DMS153 treated with DMSO at 0.1 percent for 48 hours (cell line): ENCODE data around the gene AKAP13.
"Not testable (repeated sequence)": the region's sequence is repeated elsewhere in the genome, so short reads cannot be mapped to it uniquely, and the experiment has no call there.

Source experiments
- DNase-seq: peaks from one replicate; lab custom pipeline; 2025; ENCODE audit not compliant: unreplicated experiment; lab: John Stamatoyannopoulos, UW

The AKAP13 gene

GRCh38 chr15:85530079-85530478, 149.7 kb downstream of the AKAP13 start:
- DNase-seq = no peak

GRCh38 chr15:85531083-85531482, 150.7 kb downstream of the AKAP13 start:
- no peak for DNase-seq

DNA sequence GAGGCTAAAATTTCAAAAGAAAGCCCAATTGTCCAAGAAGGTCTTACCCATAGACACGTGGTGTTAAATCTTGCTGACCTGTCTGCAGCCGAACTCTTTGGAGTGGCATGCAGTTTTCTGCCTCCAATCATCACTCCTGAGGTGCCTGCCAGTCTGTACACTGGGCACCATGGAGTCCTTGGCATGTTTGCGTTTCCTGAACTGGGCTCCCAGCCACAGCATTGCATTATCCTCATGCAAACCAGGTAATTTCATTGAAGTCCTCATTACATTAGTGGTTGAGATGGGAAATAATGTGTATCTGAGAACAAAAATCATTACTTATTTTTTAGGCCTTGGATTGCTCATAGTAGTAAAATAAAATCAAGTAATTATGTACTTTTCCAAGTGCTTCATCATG, 152.3 kb downstream of the AKAP13 start:
- DNase-seq = no peak

GRCh38 chr15:85534031-85534430, 153.6 kb downstream of the AKAP13 start:
- DNase-seq = no peak

GRCh38 chr15:85535533-85536330, 155.3 kb downstream of the AKAP13 start:
- not testable (repeated sequence) for DNase-seq

DNA sequence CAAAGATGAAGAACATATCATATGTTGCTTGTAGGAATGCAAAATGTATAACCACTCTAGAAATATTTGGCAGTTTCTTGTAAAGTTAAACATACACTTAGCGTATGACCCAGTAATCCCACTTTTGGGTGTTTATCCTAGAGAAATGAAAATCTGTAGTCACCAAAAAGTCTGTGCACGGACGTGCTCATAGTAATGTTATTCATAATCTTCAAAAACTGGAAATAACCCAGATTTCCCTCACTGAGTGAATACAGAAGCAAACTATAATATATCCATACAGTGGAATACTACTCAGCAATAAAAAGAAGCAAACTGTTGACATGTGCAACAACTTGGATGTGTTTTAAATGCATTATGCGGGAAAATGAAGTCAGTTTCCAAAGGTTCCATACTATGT, 155.9 kb downstream of the AKAP13 start:
- no peak for DNase-seq

GRCh38 chr15:85539491-85539890, 159.1 kb downstream of the AKAP13 start:
- DNase-seq = no peak

DNA sequence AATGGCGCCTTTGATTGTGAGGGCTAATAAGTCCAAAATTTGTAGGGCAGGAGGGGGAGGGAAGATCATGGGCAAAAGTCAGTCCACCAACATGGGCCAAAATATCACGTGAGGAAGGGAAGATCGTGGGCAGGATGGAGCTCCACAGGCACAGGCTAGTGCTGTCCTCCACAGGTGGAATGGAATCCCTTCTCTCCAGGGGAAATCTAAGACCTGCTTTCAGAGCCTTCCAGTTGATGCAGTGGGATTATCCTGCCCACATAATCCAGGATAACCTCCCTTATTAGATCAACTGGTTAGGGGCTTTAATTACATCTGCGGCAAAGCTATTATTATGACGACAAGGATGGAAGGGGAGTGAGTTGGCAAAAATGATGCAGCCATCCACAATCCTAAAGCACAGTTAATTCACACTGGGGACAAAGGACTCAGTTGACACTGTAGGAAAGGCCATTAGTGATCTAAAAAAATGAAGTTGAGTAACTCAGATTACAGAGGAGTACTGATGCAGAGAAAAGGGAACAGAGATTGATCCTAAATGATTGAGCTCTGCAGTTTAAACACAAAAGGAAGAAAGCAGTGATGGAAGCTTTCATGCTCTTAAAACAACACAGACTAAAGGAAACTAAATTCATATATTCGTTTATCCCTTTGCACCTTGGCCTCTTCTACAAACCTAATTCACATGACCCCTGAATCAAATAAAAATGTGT, 159.8 kb downstream of the AKAP13 start:
- DNase-seq = no peak

DNA sequence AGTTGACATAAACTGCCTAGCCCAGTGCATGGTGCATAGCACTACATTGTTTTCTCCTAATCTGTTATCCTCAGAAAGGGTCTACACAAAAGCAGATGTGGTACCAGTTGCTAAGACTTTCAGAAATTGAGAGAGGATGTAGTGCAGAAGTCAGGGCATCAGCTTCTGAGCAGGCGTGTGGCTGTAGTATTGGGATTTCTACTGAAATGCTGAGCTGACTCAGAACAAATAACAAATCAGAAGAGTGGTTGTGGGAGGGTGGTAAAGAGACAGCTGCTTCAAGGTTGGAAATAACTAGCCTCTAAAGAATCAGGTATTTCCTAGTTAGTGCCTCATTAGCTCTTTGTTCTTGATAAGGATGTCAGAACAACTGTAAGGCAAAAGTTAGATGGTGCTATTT, 161.3 kb downstream of the AKAP13 start:
- no peak for DNase-seq

- no peak for DNase-seq
These were observed 162.1 kb downstream of the AKAP13 start for GRCh38 chr15:85542488-85542887.

DNA sequence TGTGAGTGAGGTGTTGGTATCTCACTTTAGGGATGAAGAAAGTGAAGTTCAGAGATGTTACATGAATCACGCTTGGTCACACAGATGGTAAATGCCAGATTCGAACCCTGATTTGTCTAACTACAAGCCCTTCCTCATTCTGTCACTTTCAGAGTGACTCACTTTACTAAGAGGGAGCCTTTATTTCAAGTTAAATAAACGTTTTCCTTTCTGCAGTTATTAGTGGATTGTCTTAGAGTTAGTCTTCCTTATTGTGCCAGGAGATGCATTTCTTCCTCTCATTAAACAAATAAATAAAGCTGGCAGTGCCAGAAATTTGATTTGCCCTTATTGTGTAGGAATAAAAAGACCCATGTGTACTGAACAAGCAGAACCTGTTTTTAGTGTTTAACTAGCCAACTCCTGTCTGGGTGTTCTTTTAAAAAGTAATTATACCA, 162.5 kb downstream of the AKAP13 start:
- DNase-seq = peak; percentile 67

DNA sequence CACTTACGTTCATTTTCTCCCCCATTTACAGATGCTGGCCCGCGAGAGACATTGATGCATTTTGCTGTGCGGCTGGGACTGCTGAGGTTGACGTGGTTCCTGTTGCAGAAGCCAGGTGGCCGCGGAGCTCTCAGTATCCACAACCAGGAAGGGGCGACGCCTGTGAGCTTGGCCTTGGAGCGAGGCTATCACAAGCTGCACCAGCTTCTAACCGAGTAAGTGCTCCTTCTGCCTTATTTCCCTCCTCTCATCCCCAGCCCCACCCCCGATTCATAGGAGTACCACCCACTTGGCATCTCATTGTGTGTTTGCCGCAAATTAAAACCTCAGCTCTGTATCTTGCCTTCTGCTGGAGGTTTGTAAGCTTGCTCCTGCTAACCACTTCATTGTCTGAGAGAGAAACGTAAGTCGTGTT, 163.3 kb downstream of the AKAP13 start:
- DNase-seq = no peak

DNA sequence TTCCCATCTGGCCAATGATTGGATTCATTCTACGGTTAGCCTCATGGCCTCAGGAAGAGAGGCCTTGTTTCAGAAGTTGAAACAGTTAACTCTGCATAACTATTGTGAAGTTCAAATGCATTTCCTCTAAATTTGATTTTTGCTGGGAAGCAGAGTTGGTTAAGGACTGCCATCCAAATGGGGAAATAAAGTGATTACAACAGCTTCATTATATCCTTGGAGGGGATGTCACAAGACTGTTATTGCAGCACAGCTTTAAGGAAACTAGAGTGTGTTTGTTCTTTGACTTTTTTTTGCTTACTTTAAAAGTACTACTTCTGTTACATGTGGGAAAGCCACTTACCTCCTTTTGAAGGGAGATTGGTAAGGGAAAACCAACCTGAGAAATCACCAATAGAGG, 164.8 kb downstream of the AKAP13 start:
- no peak for DNase-seq

GRCh38 chr15:85545752-85546151, 165.3 kb downstream of the AKAP13 start:
- DNase-seq = no peak

GRCh38 chr15:85547386-85547785, 167.0 kb downstream of the AKAP13 start:
- no peak for DNase-seq

DNA sequence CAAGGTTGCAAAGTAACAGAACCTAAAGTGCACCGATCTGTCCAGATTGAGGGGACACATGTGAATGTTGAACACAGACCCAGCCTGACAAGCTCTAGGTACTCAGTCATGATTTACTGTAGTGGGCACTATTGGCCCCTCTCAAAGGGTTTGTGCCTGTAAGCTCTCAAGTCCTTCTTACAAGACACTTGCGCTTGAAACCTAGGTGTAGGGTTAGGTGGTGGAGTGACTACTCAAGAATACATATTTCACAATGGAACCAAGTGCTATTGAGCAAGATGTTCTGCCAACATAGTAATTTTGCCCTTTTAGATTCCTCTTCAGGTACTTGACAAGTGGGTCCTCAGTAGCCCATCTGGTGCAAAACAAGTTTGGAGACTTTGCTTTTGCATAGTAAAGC, 169.9 kb downstream of the AKAP13 start:
- DNase-seq = no peak

GRCh38 chr15:85551221-85551832, 170.9 kb downstream of the AKAP13 start:
- DNase-seq = no peak

- no peak for DNase-seq
These were observed 174.6 kb downstream of the AKAP13 start for GRCh38 chr15:85554852-85555521.

DNA sequence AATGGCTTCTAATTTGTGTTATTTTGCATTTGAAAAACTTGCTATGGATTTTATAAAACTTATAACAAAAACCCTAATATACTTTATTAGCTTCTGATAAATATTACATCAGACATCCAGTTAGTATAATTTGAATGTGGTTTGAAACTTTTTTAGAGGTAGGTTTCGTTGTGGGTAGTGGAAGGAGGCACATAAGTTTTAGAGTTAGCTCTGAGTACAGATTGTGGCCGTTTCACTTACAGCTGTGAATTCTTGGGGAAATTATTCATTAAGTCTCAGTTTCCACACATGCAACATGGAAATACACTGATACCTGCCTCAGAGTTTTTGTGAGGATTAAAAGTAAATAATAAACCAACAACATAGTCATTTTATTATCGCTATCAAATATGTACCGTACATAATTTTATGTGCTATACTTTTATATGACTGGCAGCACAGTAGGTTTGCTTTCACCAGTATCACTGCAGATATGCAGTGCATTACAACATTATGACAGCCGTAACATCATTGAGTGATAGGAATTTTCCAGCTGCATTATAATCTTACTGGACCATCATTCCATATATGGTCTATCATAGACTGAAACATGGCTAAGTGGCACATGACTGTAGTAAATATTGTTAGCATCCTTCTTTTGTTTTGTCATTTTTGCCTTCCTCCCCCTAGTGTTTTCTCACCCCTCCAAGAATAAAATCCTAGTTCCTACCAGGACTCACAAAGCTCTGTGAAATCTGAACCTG, 175.6 kb downstream of the AKAP13 start:
- no peak for DNase-seq

DNA sequence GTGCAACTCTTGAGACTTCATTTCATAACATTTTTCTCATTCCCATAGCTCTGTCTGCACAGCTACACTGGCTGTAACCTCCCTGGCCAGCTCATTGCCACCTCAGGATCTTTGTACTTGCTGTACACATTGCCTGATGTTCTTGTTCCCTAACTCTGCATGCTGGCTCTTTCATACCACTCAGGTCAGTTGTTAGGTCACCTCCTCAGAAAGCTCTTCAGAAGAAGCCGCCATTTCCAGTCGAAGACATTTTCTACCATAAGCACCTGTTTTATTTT, 176.2 kb downstream of the AKAP13 start:
- no peak for DNase-seq

GRCh38 chr15:85557385-85557784, 177.0 kb downstream of the AKAP13 start:
- DNase-seq = no peak
